ENCODE results near the gene FBLN5. TPM values are rescaled to one million over a fixed set of nuclear protein-coding genes. Genes with fewer than 3 reads are reported as not detected.

FBLN5 gene
- total RNA-seq, 1 experiment from 2014 or later: 1.0 TPM

DNA sequence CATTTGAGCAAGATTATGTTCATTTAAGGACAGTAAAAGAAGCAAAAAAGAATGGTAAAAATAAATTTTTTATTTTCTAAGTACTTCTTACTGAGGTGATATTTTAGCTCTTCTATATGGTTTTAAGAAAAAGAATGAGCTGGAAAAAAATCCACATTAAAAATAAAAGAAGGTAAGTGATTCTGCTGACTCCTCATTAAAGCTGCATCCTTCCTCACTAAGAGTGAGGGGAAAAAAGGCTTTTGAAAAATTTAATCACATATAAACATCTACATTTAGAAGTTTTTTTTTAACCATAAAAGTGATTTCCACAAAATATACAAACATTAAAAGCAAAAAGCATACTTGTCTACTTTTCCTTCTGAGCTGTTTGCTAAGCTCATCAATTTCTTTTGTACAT lies 28.3 kb upstream of the FBLN5 start:
- TF ChIP-seq CTCF (conservative IDR thresholded peaks at IDR 0.05): no peak
- Mint-ChIP-seq H3K36me3 (ENCODE audit: insufficient read depth in 1 of 3, low read depth in 3 of 3) (peaks cover 5 to 28% (median 25%) of the 10 kb centered on the region in 3 experiments), H3K27me3 (ENCODE audit: low read depth) (no peaks in the 10 kb centered on the region), H3K9me3 (no peaks in the 10 kb centered on the region), H3K4me3 (no peak overlapping the region), H3K27ac (no peak overlapping the region), H3K4me1 (no peaks in the 10 kb centered on the region)
- Histone ChIP-seq H2BK5ac (ENCODE audit: insufficient read length, low read length) (no peak overlapping the region), H2BK15ac (ENCODE audit: low read depth, low read length) (no peak overlapping the region), H3K9ac (ENCODE audit: extremely low read depth, insufficient read length, low read length) (no peak overlapping the region), H3K23ac (ENCODE audit: insufficient read length, low read depth, low read length) (no peak overlapping the region), H3K14ac (ENCODE audit: insufficient read depth, low read length) (no peak overlapping the region), H2BK120ac (ENCODE audit: low read depth, low read length, poor library complexity, severe bottlenecking) (no peak overlapping the region), H4K91ac (ENCODE audit: insufficient read length, low read depth, low read length) (no peak overlapping the region), H2BK20ac (ENCODE audit: low read depth, low read length, poor library complexity, severe bottlenecking) (no peak overlapping the region), H2AK5ac (ENCODE audit: insufficient read length, low read length) (no peak overlapping the region), H3K27ac (ENCODE audit: insufficient read length, low read depth, low read length) (no peak overlapping the region), H4K20me1 (ENCODE audit: control insufficient read depth, insufficient read depth, insufficient read length) (no peaks in the 10 kb centered on the region), H3K4me2 (ENCODE audit: insufficient read depth, insufficient read length, low read length) (no peak overlapping the region), H3K79me1 (ENCODE audit: insufficient read depth, low read depth, low read length, poor library complexity, severe bottlenecking) (no peaks in the 10 kb centered on the region), H3K4ac (ENCODE audit: low read depth, low read length) (no peak overlapping the region), H3K9me3 (ENCODE audit: control insufficient read depth, low read depth, low read length) (no peaks in the 10 kb centered on the region), H3K27me3 (ENCODE audit: insufficient read depth, low read length) (no peaks in the 10 kb centered on the region), H3K4me1 (ENCODE audit: insufficient read depth, low read length) (no peaks in the 10 kb centered on the region), H3K23me2 (ENCODE audit: insufficient read length, low read depth, low read length, poor library complexity, severe bottlenecking) (no peaks in the 10 kb centered on the region), H4K5ac (ENCODE audit: insufficient read length, low read depth, low read length) (no peak overlapping the region), H3K56ac (ENCODE audit: insufficient read length, low read depth, low read length) (no peak overlapping the region), H2BK12ac (ENCODE audit: insufficient read length, low read depth, low read length) (no peak overlapping the region), H4K8ac (replicated peaks; ENCODE audit: insufficient read length, low read depth, low read length) (no peak overlapping the region), H3T11ph (ENCODE audit: low read length) (no peak overlapping the region), H3K18ac (ENCODE audit: insufficient read length, low read depth, low read length) (no peak overlapping the region), H3K79me2 (ENCODE audit: insufficient read depth, low read length) (no peaks in the 10 kb centered on the region), H2AFZ (ENCODE audit: low read length) (no peak overlapping the region)
- DNase-seq: no peak

Data from H9 (cell line).